Fibroblast of the aortic adventitia (primary cell): ENCODE results near the gene MBTPS1. TPM values are rescaled to one million over a fixed set of nuclear protein-coding genes. Genes with fewer than 3 reads are reported as not detected.

ENCODE experiments used
- DNase-seq: peaks from one replicate; pipeline ENCODE4 v3.0.0-alpha.2; 2010; ENCODE audit warnings: low read depth
- H3K4me3 ChIP-seq: 2 replicates; pipeline ENCODE4 v1.5.1; 2011; ENCODE audit warnings: low read depth, mild to moderate bottlenecking, control low read depth, low read length, moderate library complexity
- total RNA-seq: library from RNA; depleted of rRNA; stranded (reverse); fragments of >200 nt; gene quantifications from 2 replicates; pipeline ENCODE4 v1.2.3, GENCODE V29; 2012; ENCODE audit warnings: low replicate concordance
- TF ChIP-seq, protein P1 (sequence below): IDR thresholded peaks from 2 replicates; pipeline ENCODE4 v1.5.1; 2011; ENCODE audit warnings: mild to moderate bottlenecking, low read length, control low read depth, inconsistent platforms; ENCODE audit not compliant: insufficient read depth

MBTPS1 gene
- 61.1 and 89.0 TPM in 2 replicates for total RNA-seq

DNA sequence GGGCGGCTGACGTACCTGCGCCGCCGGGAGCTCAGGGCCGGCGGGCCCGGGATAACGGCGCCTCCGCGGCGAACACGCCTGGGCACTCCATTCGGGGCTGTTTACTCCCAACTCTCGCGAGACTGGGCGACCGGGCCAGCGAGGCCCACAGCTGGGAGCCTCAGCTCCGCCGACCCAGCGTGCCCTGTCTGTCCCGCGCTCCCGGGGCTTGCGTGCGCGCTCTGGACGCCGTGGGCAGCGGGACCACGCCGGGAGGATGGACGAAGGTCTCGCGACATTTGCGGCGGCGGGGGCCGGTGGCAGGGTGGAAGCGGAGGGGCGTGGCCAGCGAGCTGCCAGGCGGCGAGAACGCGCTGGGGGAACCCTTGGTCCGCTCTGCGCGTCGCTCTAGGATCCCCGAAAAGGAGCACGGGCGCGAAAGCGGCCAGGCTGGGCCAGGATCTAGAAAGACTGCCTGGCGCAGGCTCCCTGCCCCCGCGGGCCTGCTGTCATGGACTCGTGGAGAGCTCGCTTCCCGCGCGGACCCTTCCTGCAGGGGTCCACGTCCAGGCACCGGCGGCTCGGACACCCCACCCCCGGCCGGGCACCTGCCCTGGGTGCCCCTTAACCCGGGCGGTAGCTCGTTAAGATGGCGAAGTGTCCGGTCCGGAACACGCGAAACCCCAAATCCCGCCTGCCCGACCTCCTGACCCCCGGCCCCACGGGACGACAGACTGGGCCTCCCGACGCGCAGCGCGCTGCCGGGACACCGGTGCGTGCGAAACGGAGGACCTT is at the start of gene MBTPS1:
MBTPS1 (minus strand) TSS at position 223 of the 774 bp plus-strand sequence. CDS start 15,159 bp downstream, outside the sequence.
- TF ChIP-seq, protein P1, sequence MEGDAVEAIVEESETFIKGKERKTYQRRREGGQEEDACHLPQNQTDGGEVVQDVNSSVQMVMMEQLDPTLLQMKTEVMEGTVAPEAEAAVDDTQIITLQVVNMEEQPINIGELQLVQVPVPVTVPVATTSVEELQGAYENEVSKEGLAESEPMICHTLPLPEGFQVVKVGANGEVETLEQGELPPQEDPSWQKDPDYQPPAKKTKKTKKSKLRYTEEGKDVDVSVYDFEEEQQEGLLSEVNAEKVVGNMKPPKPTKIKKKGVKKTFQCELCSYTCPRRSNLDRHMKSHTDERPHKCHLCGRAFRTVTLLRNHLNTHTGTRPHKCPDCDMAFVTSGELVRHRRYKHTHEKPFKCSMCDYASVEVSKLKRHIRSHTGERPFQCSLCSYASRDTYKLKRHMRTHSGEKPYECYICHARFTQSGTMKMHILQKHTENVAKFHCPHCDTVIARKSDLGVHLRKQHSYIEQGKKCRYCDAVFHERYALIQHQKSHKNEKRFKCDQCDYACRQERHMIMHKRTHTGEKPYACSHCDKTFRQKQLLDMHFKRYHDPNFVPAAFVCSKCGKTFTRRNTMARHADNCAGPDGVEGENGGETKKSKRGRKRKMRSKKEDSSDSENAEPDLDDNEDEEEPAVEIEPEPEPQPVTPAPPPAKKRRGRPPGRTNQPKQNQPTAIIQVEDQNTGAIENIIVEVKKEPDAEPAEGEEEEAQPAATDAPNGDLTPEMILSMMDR, result no peak
- peak within 1 kb of the TSS; percentile 91 for H3K4me3 ChIP-seq
- peak; percentile 96 for DNase-seq

DNA sequence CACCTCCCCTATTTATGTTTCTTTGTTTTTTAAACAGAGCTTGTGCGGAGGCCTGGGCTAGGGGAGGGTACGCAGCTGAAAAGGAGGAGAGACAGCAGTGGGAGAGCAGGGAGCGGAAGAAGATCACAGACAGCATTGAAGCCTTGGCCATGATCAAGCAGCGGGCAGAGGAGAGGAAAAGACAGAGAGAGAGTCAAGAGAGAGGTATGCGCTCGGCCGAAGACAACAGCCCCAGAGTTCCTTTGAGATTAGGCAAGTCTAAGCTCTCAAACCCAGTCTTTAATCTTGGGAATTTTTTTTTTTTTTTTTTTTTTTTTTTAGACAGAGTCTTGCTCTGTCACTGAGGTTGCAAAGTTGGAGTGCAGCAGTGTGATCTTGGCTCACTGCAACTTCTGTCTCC is 49.0 kb upstream of the MBTPS1 start:
- TF ChIP-seq, protein P1, result no peak
- H3K4me3 ChIP-seq, result no peak overlapping the region
- DNase-seq, result no peak

DNA sequence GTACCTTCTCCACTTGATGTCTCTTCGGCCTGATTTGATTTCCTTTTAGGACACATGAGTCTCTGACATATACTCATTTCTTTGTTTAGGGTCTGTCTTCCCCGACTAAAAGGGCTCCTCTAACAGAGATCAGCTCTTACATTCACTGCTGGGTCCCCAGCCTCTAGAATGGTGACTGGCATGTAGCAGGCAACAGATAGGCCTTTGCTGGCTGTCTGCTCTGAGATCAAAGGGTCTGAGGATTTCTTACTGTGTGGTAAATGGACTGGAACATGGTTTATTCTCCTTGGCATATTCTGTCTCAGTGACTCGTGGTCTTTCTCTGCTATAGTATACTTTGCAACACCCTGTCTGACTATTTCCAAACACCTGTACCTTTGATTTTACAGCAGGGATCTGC is 45.1 kb upstream of the MBTPS1 start:
- no peak for DNase-seq
- H3K4me3 ChIP-seq, result no peak overlapping the region
- TF ChIP-seq, protein P1, result no peak

DNA sequence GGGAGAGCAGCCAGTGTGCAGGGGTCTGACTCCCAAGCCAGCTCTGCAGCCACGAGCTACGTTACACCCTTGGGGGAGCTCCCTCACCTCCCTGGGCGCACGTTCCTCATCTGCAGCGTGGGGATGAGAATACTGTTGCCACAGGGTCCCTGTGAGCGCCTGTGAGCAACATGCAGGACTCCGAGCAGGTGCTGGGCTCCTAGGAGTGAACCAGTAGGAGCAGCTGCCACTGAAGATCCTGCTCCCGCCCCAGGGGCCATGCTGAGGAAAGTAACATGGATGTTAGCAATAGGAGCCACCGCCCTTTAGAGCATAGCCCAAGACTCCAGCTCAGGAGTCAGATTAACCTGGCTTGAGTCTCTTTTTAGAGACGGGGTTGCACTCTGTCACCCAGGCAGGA is 44.3 kb upstream of the MBTPS1 start:
- no peak for DNase-seq
- TF ChIP-seq, protein P1, result no peak

DNA sequence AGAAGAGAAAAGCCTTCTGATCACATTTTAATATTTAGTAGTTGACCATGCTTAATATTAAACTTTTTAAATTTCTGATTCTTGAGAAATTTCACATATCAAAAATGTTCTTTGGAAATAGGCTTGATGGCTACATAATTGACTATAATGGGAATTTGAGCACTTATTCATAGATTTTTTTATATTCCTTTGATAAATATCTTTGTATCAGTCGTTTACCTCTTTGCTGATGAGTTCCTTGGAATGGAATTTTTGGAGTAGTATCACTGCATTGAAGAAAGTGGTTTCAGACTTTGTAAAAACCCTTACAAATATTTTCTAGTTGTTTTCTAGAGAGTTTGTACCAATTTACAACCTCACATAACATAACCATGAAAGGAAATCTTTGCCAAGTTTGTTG is 43.1 kb upstream of the MBTPS1 start:
- DNase-seq, result no peak
- TF ChIP-seq, protein P1, result no peak
- no peak overlapping the region for H3K4me3 ChIP-seq

More for the DNA sequence above, 44.3 kb upstream of the MBTPS1 start:
- no peak overlapping the region for H3K4me3 ChIP-seq

- DNase-seq, result no peak
- TF ChIP-seq, protein P1, result no peak
Observed at GRCh38 chr16:84159007-84159406, 42.3 kb upstream of the MBTPS1 start.

More at GRCh38 chr16:84159007-84159406, 42.3 kb upstream of the MBTPS1 start:
- H3K4me3 ChIP-seq, result no peak overlapping the region
